DMS53 treated with DMSO at 0.1 percent for 48 hours (cell line): ENCODE measurements around the gene UTP25.
A peak's percentile ranks its signal among the peaks of the same experiment; 100 is the strongest.
"Not testable (repeated sequence)": the region's sequence is repeated elsewhere in the genome, so short reads cannot be mapped to it uniquely, and the experiment has no call there.

Experiments
- DNase-seq: peaks from one replicate; lab custom pipeline; 2025; ENCODE audit not compliant: unreplicated experiment; lab: John Stamatoyannopoulos, UW

UTP25 gene

GRCh38 chr1:209871006-209871405 lies 43.2 kb downstream of the UTP25 start:
- DNase-seq = no peak

GRCh38 chr1:209871430-209871829 lies 43.7 kb downstream of the UTP25 start:
- DNase-seq = no peak

- no peak for DNase-seq
Observed at GRCh38 chr1:209873067-209873799, 45.5 kb downstream of the UTP25 start.

GRCh38 chr1:209875515-209875914 lies 47.7 kb downstream of the UTP25 start:
- DNase-seq = peak; percentile 87

- peak; percentile 36 for DNase-seq
Observed at GRCh38 chr1:209876078-209876800, 48.5 kb downstream of the UTP25 start.

GRCh38 chr1:209877087-209877764 lies 49.5 kb downstream of the UTP25 start:
- no peak for DNase-seq

GRCh38 chr1:209878964-209879363 lies 51.2 kb downstream of the UTP25 start:
- no peak for DNase-seq

- DNase-seq = peak; percentile 69
Observed at GRCh38 chr1:209879539-209879938, 51.8 kb downstream of the UTP25 start.

GRCh38 chr1:209880031-209880430 lies 52.3 kb downstream of the UTP25 start:
- DNase-seq = no peak

GRCh38 chr1:209881619-209882018 lies 53.8 kb downstream of the UTP25 start:
- DNase-seq = no peak

GRCh38 chr1:209882286-209882685 lies 54.5 kb downstream of the UTP25 start:
- DNase-seq = no peak

GRCh38 chr1:209882942-209883340 lies 55.2 kb downstream of the UTP25 start:
- DNase-seq = no peak

GRCh38 chr1:209883341-209883971 lies 55.7 kb downstream of the UTP25 start:
- DNase-seq = no peak

GRCh38 chr1:209884249-209884648 lies 56.5 kb downstream of the UTP25 start:
- no peak for DNase-seq

- peak; percentile 14 for DNase-seq
Observed at GRCh38 chr1:209884665-209885117, 56.9 kb downstream of the UTP25 start.

- no peak for DNase-seq
Observed at GRCh38 chr1:209885403-209886218, 57.8 kb downstream of the UTP25 start.

GRCh38 chr1:209886219-209886536 lies 58.4 kb downstream of the UTP25 start:
- no peak for DNase-seq

- not testable (repeated sequence) for DNase-seq
Observed at GRCh38 chr1:209888291-209889076, 60.7 kb downstream of the UTP25 start.

- DNase-seq = no peak
Observed at GRCh38 chr1:209889077-209889418, 61.3 kb downstream of the UTP25 start.
